ENCODE data around the gene INPP5E. TPM values are rescaled to one million over a fixed set of nuclear protein-coding genes. Genes with fewer than 3 reads are reported as not detected.

INPP5E gene
- total RNA-seq, 4 donors from 2014 or later = 10.2 to 21.3 (median 13.4) TPM

DNA sequence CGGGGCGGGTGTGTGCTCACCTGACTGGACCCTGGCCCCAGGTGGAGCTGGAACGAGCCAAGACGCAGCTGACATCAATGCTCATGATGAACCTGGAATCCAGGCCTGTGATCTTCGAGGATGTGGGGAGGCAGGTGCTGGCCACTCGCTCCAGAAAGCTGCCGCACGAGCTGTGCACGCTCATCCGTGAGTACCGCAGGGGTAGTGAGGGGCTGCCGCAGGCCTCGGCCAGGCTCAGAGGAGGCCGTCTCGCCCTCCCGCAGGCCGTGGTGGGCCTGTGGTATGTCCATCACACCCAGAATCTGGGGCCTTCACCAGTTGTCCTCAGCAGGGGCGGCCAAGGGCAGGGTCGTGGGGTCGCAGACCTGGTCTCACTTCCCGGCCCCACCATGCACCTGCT lies 17.9 kb downstream of the INPP5E start:
- peaks cover 63% of the 10 kb centered on the region in 2 donors for H3K36me3 ChIP-seq
- WGBS, 2 donors = 98 to 100% methylated on average over 5 to 6 of the region's 21 CpGs

DNA sequence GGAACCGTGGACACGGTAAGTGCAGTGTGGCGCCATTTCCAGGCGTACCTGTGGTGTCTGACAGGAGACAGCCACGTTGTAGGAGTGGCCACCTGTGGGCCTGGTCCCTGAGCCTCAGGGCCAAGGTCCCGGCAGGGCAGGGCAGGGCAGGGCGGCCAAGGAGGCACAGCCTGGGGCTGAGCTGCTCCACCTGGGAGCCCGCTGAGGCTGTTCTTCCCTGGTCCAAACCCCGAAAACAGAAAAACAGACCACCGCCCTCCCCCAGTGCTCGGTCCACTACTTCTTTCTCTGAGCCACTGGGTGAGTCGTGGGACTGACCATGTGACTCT lies 20.6 kb downstream of the INPP5E start:
- no peaks in the 10 kb centered on the region for H3K4me1 ChIP-seq
- TF ChIP-seq, protein P1, sequence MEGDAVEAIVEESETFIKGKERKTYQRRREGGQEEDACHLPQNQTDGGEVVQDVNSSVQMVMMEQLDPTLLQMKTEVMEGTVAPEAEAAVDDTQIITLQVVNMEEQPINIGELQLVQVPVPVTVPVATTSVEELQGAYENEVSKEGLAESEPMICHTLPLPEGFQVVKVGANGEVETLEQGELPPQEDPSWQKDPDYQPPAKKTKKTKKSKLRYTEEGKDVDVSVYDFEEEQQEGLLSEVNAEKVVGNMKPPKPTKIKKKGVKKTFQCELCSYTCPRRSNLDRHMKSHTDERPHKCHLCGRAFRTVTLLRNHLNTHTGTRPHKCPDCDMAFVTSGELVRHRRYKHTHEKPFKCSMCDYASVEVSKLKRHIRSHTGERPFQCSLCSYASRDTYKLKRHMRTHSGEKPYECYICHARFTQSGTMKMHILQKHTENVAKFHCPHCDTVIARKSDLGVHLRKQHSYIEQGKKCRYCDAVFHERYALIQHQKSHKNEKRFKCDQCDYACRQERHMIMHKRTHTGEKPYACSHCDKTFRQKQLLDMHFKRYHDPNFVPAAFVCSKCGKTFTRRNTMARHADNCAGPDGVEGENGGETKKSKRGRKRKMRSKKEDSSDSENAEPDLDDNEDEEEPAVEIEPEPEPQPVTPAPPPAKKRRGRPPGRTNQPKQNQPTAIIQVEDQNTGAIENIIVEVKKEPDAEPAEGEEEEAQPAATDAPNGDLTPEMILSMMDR (IDR thresholded peaks at IDR 0.05) = no peak
- no peak for TF ChIP-seq POLR2A (IDR thresholded peaks at IDR 0.05)
- peaks cover 87 to 89% of the 10 kb centered on the region in 2 donors for H3K36me3 ChIP-seq
- no peak overlapping the region for H3K27ac ChIP-seq
- H3K27me3 ChIP-seq = no peaks in the 10 kb centered on the region
- no peak for DNase-seq
- H3K4me3 ChIP-seq (replicated peaks in 1 of 3) = no peak overlapping the region
- intact Hi-C loops (cut with DNase I) = no loop called here
- 92 to 96% methylated on average over 9 to 12 of the region's 12 CpGs for WGBS, 2 donors
- H3K9me3 ChIP-seq = no peaks in the 10 kb centered on the region

More for the DNA sequence above, 17.9 kb downstream of the INPP5E start:
- H3K27me3 ChIP-seq = no peaks in the 10 kb centered on the region
- H3K4me3 ChIP-seq (replicated peaks in 1 of 3) = no peak overlapping the region
- no peaks in the 10 kb centered on the region for H3K9me3 ChIP-seq
- H3K27ac ChIP-seq = no peak overlapping the region
- TF ChIP-seq, protein P1 (IDR thresholded peaks at IDR 0.05) = no peak
- no peak for TF ChIP-seq POLR2A (IDR thresholded peaks at IDR 0.05)
- no peak for DNase-seq
- peaks cover 11 to 17% of the 10 kb centered on the region in 2 donors for H3K4me1 ChIP-seq
- intact Hi-C loops (cut with DNase I) = no loop called here

DNA sequence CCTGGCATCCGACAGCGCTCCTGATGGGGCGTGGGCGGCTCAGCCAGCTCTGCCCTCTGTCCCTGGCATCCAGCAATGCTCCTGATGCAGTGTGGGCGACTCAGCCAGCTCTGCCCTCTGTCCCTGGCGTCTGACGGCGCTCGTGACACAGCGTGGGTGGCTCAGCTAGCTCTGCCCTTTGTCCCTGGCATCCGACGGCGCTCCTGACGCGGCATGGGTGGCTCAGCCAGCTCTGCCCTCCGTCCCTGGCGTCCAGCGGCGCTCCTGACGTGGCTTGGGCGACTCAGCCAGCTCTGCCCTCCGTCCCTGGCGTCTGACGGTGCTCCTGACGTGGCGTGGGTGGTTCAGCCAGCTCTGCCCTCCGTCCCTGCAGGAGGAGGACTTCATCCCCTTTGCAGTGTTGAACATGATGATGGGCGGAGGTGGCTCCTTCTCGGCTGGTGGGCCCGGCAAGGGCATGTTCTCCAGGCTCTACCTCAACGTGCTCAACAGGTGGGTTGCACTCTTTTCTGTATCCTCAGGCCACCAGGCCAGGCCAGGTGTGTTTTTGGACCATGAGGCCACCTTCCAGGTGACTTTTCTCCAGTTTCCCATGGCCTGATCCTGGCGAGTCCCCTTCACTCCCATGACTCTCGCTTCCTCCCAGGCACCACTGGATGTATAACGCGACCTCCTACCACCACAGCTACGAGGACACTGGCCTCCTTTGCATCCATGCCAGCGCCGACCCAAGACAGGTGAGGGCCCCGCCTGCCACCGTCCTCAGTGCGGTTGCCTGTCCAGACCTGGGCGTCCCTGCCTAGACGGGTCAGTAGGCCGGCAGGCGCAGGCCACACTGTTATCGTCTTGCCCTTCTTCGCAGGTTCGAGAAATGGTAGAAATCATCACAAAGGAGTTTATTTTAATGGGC lies 21.2 kb downstream of the INPP5E start:
- H3K4me3 ChIP-seq (replicated peaks in 1 of 3) = no peak overlapping the region
- H3K36me3 ChIP-seq = peaks cover 81 to 90% of the 10 kb centered on the region in 2 donors
- H3K27me3 ChIP-seq = no peaks in the 10 kb centered on the region
- no peak for DNase-seq
- no peaks in the 10 kb centered on the region for H3K9me3 ChIP-seq
- intact Hi-C loops (cut with DNase I) = no loop called here
- TF ChIP-seq POLR2A (IDR thresholded peaks at IDR 0.05) = no peak
- TF ChIP-seq, protein P1 (IDR thresholded peaks at IDR 0.05) = no peak
- WGBS, 2 donors = 92 to 96% methylated on average over 39 to 41 of the region's 48 CpGs
- H3K27ac ChIP-seq = no peak overlapping the region
- no peaks in the 10 kb centered on the region for H3K4me1 ChIP-seq

DNA sequence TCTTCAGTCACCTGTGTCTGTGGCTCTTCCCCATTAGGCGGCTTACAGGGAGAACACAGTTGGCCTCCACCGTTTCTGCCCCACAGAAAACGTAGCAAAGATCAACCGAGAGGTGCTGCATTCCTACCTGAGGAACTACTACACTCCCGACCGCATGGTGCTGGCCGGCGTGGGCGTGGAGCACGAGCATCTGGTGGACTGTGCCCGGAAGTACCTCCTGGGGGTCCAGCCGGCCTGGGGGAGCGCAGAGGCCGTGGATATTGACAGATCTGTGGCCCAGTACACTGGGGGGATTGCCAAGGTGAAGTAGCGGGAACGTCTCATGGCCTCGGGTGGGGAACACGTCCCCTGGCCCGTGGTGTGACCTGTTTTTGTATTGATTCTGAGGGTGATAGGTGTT lies 22.7 kb downstream of the INPP5E start:
- TF ChIP-seq, protein P1 (IDR thresholded peaks at IDR 0.05) = no peak
- TF ChIP-seq POLR2A (IDR thresholded peaks at IDR 0.05) = no peak
- Histone ChIP-seq H3K4me3 (replicated peaks in 1 of 3) (no peak overlapping the region), H3K36me3 (peaks cover 71 to 83% of the 10 kb centered on the region in 2 donors), H3K4me1 (peaks cover 0 to 4% of the 10 kb centered on the region in 2 donors), H3K27ac (no peak overlapping the region), H3K27me3 (no peaks in the 10 kb centered on the region), H3K9me3 (no peaks in the 10 kb centered on the region)
- whole genome bisulfite sequencing, 2 donors = 92 to 94% methylated on average over 19 of the region's 19 CpGs
- intact Hi-C loops (cut with DNase I) = no loop called here
- DNase-seq = no peak

DNA sequence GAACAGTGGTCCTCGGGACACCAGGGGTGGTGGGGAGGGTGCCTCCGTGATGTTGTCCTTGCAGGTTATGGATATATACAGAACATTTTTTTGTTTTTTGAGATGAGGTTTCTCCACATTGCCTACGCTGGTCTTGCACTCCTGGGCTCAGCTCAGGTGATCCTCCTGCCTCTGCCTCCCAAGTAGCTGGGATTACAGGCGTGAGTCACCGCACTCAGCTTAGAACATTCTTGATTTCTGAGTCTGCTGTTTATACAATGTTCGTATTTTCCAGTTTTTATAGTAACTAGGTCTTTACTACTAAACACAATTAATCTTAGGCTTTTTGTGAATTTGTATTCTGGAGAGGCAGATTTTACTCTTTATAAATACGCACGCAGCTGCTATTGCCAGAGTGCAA lies 23.2 kb downstream of the INPP5E start:
- Histone ChIP-seq H3K9me3 (no peaks in the 10 kb centered on the region), H3K27me3 (no peaks in the 10 kb centered on the region), H3K36me3 (peaks cover 70 to 78% of the 10 kb centered on the region in 2 donors), H3K27ac (no peak overlapping the region), H3K4me3 (replicated peaks in 1 of 3) (no peak overlapping the region), H3K4me1 (peaks cover under 1 to 9% of the 10 kb centered on the region in 2 donors)
- TF ChIP-seq POLR2A (IDR thresholded peaks at IDR 0.05) = no peak
- TF ChIP-seq, protein P1 (IDR thresholded peaks at IDR 0.05) = no peak
- WGBS, 2 donors = 97 to 100% methylated on average over 8 of the region's 8 CpGs
- intact Hi-C loops (cut with DNase I) = no loop called here
- no peak for DNase-seq
